ENCODE results near the gene LRCH4. TPM values are rescaled to one million over a fixed set of nuclear protein-coding genes. Genes with fewer than 3 reads are reported as not detected.

LRCH4 gene
- total and polyA plus RNA-seq, 2 donors from 2014 or later: 23.2 to 62.9 TPM

DNA sequence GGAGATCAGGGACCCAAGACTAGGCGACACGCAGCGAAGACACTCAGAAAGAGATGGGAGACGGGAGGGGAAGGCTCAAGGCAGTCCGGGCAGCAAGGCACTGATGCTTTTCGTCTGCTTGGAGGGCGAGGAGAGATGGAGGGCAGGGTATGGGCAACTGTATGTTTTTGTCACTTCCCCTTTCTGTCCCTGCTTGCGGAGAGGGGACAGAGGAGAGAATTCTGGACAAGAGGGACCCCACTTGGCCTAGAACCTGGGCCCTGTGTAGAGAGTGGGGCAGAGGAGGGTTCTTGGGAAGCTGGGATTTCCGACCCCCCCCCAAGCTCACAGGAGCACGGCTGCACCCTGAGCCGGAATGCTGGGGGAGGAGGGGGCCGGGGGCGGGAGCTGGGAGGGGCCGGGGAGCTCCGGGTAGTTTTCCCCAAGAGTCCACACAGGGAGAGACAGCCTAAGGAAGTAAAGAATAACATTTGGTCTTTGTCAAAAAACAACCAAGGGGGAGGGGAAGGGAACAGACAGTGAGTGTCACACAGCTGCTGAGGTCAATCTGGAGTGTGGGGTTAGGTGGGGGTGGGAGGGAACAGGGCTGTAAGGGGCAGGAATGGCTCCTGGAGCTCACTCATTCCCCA is 1.8 kb downstream of the LRCH4 start:
- H3K4me3 ChIP-seq (ENCODE audit: low read length in 3 of 3): peak overlapping the region; percentile 40 to 98 (median 92)
- intact Hi-C loops (cut with DNase I): no loop called here
- no peak for FAIRE-seq
- peaks cover 10 to 22% (median 21%) of the 10 kb centered on the region in 3 donors for H3K36me3 ChIP-seq (ENCODE audit: control insufficient read depth in 2 of 3, insufficient read depth in 3 of 3, low read length in 3 of 3)
- H3K9me3 ChIP-seq (ENCODE audit: control insufficient read depth in 2 of 3, insufficient read depth in 1 of 3, low read length in 3 of 3): no peaks in the 10 kb centered on the region
- peak in 3 of 5 donors; percentile 70 to 88 (median 73) for DNase-seq
- H3K9ac ChIP-seq (ENCODE audit: low read length in 3 of 3): peak overlapping the region; percentile 22 to 68 (median 37)
- peak overlapping the region; percentile 95 to 96 for H3K27ac ChIP-seq (ENCODE audit: low read depth in 2 of 2, low read length in 2 of 2)
- H3K27me3 ChIP-seq (ENCODE audit: control insufficient read depth, insufficient read depth, low read length): no peaks in the 10 kb centered on the region
- peaks cover 0 to 27% (median 7%) of the 10 kb centered on the region in 3 donors for H3K4me1 ChIP-seq (ENCODE audit: control insufficient read depth in 2 of 3, insufficient read depth in 2 of 3, low read depth in 1 of 3, low read length in 3 of 3)
- TF ChIP-seq, protein P1, sequence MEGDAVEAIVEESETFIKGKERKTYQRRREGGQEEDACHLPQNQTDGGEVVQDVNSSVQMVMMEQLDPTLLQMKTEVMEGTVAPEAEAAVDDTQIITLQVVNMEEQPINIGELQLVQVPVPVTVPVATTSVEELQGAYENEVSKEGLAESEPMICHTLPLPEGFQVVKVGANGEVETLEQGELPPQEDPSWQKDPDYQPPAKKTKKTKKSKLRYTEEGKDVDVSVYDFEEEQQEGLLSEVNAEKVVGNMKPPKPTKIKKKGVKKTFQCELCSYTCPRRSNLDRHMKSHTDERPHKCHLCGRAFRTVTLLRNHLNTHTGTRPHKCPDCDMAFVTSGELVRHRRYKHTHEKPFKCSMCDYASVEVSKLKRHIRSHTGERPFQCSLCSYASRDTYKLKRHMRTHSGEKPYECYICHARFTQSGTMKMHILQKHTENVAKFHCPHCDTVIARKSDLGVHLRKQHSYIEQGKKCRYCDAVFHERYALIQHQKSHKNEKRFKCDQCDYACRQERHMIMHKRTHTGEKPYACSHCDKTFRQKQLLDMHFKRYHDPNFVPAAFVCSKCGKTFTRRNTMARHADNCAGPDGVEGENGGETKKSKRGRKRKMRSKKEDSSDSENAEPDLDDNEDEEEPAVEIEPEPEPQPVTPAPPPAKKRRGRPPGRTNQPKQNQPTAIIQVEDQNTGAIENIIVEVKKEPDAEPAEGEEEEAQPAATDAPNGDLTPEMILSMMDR (IDR thresholded peaks at IDR 0.05; ENCODE audit: borderline replicate concordance, extremely low read depth, insufficient read depth): no peak

DNA sequence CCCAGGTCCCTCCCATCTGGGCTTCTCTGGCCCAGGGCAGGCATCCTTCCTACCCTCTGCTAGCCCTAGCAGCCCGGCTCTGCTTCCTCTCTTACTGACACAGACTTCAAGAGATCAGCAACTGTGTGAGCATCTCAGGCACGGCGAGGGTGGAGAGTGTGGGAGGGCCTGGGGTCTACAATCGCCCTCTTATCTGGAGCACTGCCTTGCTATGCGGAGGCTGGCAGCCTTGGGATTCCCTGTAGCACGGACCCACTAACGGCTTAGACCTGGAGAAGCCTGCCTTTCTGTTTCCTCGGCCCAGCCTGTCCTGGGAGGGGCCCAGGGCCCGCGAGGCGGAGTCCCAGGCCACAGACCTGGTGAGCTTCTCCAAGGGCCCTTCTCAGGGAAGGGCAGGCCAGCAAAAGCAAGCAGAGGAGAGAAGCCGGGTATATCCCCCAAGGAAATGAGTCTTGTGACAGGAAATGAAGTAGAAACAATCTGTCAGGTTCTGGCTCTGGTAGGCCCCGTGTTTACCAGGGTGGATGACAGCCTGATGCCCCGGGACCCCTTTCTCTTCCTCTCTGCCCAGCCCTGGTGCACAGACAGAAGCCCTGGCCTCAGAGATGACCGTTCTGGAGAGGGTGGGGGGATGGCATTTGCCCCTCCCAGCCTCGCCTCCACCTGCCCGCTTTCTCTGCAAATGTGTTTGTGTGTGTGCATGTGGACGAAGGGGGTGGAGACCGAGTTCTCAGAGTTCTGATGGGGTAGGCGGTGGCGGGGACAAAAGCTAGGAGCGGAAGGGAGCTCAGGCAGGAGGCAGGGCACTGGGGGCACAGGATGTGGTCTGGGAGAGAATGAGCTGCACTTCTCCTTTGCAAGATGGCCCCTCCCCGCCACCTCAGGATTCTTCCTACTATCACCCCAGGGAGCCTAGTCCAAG is 2.5 kb downstream of the LRCH4 start:
- intact Hi-C loops (cut with DNase I): no loop called here
- Histone ChIP-seq H3K9ac (ENCODE audit: low read length in 3 of 3) (peak overlapping the region; percentile 22 to 40 (median 31)), H3K9me3 (ENCODE audit: control insufficient read depth in 2 of 3, insufficient read depth in 1 of 3, low read length in 3 of 3) (no peaks in the 10 kb centered on the region), H3K4me1 (ENCODE audit: control insufficient read depth in 2 of 3, insufficient read depth in 2 of 3, low read depth in 1 of 3, low read length in 3 of 3) (peaks cover 0 to 27% (median 7%) of the 10 kb centered on the region in 3 donors), H3K4me3 (ENCODE audit: low read length in 3 of 3) (peak overlapping the region in 2 of 3 donors; percentile 39 to 47), H3K27me3 (ENCODE audit: control insufficient read depth, insufficient read depth, low read length) (no peaks in the 10 kb centered on the region), H3K27ac (ENCODE audit: low read depth in 2 of 2, low read length in 2 of 2) (peak overlapping the region in 1 of 2 donors; percentile 54), H3K36me3 (ENCODE audit: control insufficient read depth in 2 of 3, insufficient read depth in 3 of 3, low read length in 3 of 3) (peaks cover 10 to 26% (median 23%) of the 10 kb centered on the region in 3 donors)
- TF ChIP-seq, protein P1 (IDR thresholded peaks at IDR 0.05; ENCODE audit: borderline replicate concordance, extremely low read depth, insufficient read depth): no peak
- FAIRE-seq (no peak), DNase-seq (peak in 2 of 5 donors; percentile 63 to 88)

DNA sequence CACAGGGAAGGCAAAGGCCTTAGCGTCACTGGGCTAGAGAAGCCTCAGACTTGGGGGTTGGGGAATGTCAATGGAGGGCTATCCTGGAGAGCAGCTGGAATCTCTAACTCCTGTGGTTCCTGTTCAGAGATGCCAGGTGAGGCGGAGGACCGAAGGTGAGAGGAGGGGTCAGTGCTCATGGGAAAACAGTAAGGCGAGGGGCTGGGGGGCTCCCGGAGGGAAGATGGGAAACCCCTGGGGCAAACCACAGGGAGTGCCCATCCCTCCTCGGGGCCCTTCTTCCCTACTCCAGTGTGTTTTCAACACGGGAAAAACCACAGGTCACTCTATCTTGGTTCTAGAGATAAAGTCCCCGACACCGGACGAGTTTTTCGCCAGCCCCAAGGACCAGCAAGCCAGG is 3.3 kb downstream of the LRCH4 start:
- H3K4me3 ChIP-seq (ENCODE audit: low read length in 3 of 3): no peak overlapping the region
- H3K9ac ChIP-seq (ENCODE audit: low read length in 3 of 3): no peak overlapping the region
- peaks cover 0 to 27% (median 7%) of the 10 kb centered on the region in 3 donors for H3K4me1 ChIP-seq (ENCODE audit: control insufficient read depth in 2 of 3, insufficient read depth in 2 of 3, low read depth in 1 of 3, low read length in 3 of 3)
- FAIRE-seq (no peak), DNase-seq (peak in 2 of 5 donors; percentile 47 to 76)
- H3K27ac ChIP-seq (ENCODE audit: low read depth in 2 of 2, low read length in 2 of 2): no peak overlapping the region
- H3K36me3 ChIP-seq (ENCODE audit: control insufficient read depth in 2 of 3, insufficient read depth in 3 of 3, low read length in 3 of 3): peaks cover 10 to 30% (median 30%) of the 10 kb centered on the region in 3 donors
- no peaks in the 10 kb centered on the region for H3K27me3 ChIP-seq (ENCODE audit: control insufficient read depth, insufficient read depth, low read length)
- intact Hi-C loops (cut with DNase I): no loop called here
- TF ChIP-seq, protein P1 (IDR thresholded peaks at IDR 0.05; ENCODE audit: borderline replicate concordance, extremely low read depth, insufficient read depth): no peak
- H3K9me3 ChIP-seq (ENCODE audit: control insufficient read depth in 2 of 3, insufficient read depth in 1 of 3, low read length in 3 of 3): no peaks in the 10 kb centered on the region

All from kidney (tissue), 14 donors.